ENCODE data around the gene RNF213.

RNF213 gene

GRCh38 chr17:80315517-80316182 is 55.0 kb downstream of the RNF213 start:
- Histone ChIP-seq H3K4me3 (ENCODE audit: low read depth in 1 of 2, low read length in 2 of 2) (no peak overlapping the region), H3K36me3 (ENCODE audit: control insufficient read depth in 1 of 2, insufficient read depth in 2 of 2, low read length in 2 of 2) (peaks cover 53 to 60% of the 10 kb centered on the region in 2 donors), H3K9me3 (ENCODE audit: control insufficient read depth in 1 of 2, low read length in 2 of 2) (no peaks in the 10 kb centered on the region), H3K27ac (ENCODE audit: low read length) (no peak overlapping the region), H3K4me1 (ENCODE audit: control insufficient read depth in 1 of 2, insufficient read depth in 2 of 2, low read length in 2 of 2) (no peaks in the 10 kb centered on the region), H3K27me3 (ENCODE audit: low read depth, low read length) (no peaks in the 10 kb centered on the region)

DNA sequence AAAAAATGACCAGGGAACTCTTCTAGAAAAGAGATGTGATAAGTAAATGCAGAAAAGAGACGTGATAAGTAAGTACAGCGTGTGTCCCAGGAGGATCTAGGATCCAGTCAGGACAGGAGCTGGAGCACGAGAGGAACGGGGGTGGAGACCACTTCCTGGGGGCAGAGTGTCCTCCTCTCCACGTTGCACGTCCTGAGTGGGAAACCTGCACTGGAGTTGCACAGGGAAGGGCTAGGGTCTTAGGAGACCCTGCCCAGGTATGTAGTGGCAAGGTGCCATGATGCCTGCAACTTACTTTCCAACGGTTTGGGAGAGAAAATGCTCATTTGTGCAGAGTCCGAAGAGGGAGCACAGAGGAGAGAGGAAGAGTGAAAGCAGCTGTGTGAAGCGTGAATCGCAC is 55.8 kb downstream of the RNF213 start:
- Histone ChIP-seq H3K9me3 (ENCODE audit: control insufficient read depth in 1 of 2, low read length in 2 of 2) (no peaks in the 10 kb centered on the region), H3K4me3 (ENCODE audit: low read depth in 1 of 2, low read length in 2 of 2) (no peak overlapping the region), H3K27ac (ENCODE audit: low read length) (no peak overlapping the region), H3K27me3 (ENCODE audit: low read depth, low read length) (no peaks in the 10 kb centered on the region), H3K36me3 (ENCODE audit: control insufficient read depth in 1 of 2, insufficient read depth in 2 of 2, low read length in 2 of 2) (peaks cover 46 to 65% of the 10 kb centered on the region in 2 donors), H3K4me1 (ENCODE audit: control insufficient read depth in 1 of 2, insufficient read depth in 2 of 2, low read length in 2 of 2) (no peaks in the 10 kb centered on the region)

DNA sequence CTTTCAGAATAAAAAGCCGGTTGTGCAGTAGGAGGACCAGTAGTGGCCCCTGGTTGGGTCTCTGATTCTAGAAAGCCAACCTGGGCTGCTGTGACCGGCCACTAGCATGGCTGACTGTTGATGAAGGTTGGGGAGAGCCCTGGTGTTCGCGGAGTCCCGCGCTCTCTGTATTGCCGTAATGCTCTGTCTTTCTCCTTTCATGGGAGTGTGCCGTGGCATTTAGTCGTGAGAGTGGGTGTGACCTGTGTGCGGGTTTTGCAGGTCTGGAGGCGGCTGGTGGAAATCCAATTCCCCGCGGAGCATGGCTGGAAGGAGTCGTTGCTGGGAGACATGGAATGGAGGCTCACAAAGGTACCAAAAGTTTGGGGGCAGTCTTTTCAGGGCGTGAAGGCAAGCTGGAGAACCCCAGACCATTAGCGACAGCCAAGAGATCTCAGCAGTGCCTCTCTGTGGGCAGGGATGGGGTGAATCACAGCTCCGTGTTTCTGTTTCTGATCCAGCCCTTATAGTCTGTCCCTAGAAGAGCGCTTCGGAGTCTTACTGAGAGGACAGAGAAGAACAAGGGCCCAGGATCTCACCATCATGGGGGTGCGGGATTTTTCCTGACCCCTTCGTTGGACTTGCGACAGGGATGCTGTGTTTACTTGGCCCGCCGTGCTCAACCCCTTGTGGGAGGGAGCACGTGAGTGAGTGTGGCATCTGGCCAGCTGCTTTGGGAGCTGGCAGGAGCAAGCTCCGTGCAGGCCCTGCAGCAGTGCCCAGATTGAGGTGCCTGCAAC is 56.5 kb downstream of the RNF213 start:
- Histone ChIP-seq H3K4me3 (ENCODE audit: low read depth in 1 of 2, low read length in 2 of 2) (no peak overlapping the region), H3K27ac (ENCODE audit: low read length) (no peak overlapping the region), H3K4me1 (ENCODE audit: control insufficient read depth in 1 of 2, insufficient read depth in 2 of 2, low read length in 2 of 2) (no peaks in the 10 kb centered on the region), H3K36me3 (ENCODE audit: control insufficient read depth in 1 of 2, insufficient read depth in 2 of 2, low read length in 2 of 2) (peaks cover 42 to 67% of the 10 kb centered on the region in 2 donors), H3K9me3 (ENCODE audit: control insufficient read depth in 1 of 2, low read length in 2 of 2) (no peaks in the 10 kb centered on the region), H3K27me3 (ENCODE audit: low read depth, low read length) (no peaks in the 10 kb centered on the region)

DNA sequence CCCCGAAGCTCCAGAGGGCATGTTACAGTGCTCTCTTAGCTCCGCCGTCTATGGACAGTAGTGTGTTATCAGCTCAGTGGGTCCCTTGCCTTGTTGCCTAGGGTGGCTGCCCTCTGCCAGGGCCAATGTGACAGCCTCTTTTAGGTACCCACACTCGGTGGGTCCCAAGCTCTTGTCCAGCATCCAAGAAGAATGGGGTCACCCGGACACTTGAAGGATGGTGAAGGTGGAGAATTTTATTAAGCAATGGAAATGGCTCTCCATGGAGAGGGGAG is 57.0 kb downstream of the RNF213 start:
- Histone ChIP-seq H3K36me3 (ENCODE audit: control insufficient read depth in 1 of 2, insufficient read depth in 2 of 2, low read length in 2 of 2) (peaks cover 42 to 65% of the 10 kb centered on the region in 2 donors), H3K4me3 (ENCODE audit: low read depth in 1 of 2, low read length in 2 of 2) (no peak overlapping the region), H3K4me1 (ENCODE audit: control insufficient read depth in 1 of 2, insufficient read depth in 2 of 2, low read length in 2 of 2) (no peaks in the 10 kb centered on the region), H3K9me3 (ENCODE audit: control insufficient read depth in 1 of 2, low read length in 2 of 2) (no peaks in the 10 kb centered on the region), H3K27ac (ENCODE audit: low read length) (no peak overlapping the region), H3K27me3 (ENCODE audit: low read depth, low read length) (no peaks in the 10 kb centered on the region)

- Histone ChIP-seq H3K36me3 (ENCODE audit: control insufficient read depth in 1 of 2, insufficient read depth in 2 of 2, low read length in 2 of 2) (peaks cover 39 to 64% of the 10 kb centered on the region in 2 donors), H3K4me1 (ENCODE audit: control insufficient read depth in 1 of 2, insufficient read depth in 2 of 2, low read length in 2 of 2) (no peaks in the 10 kb centered on the region), H3K4me3 (ENCODE audit: low read depth in 1 of 2, low read length in 2 of 2) (no peak overlapping the region), H3K27ac (ENCODE audit: low read length) (no peak overlapping the region), H3K9me3 (ENCODE audit: control insufficient read depth in 1 of 2, low read length in 2 of 2) (no peaks in the 10 kb centered on the region), H3K27me3 (ENCODE audit: low read depth, low read length) (no peaks in the 10 kb centered on the region)
These were observed 57.5 kb downstream of the RNF213 start for GRCh38 chr17:80318166-80318565.

GRCh38 chr17:80319262-80319998 is 58.8 kb downstream of the RNF213 start:
- H3K9me3 ChIP-seq (ENCODE audit: control insufficient read depth in 1 of 2, low read length in 2 of 2) = no peaks in the 10 kb centered on the region
- peaks cover 38 to 61% of the 10 kb centered on the region in 2 donors for H3K36me3 ChIP-seq (ENCODE audit: control insufficient read depth in 1 of 2, insufficient read depth in 2 of 2, low read length in 2 of 2)
- no peak overlapping the region for H3K27ac ChIP-seq (ENCODE audit: low read length)
- H3K4me1 ChIP-seq (ENCODE audit: control insufficient read depth in 1 of 2, insufficient read depth in 2 of 2, low read length in 2 of 2) = no peaks in the 10 kb centered on the region
- no peak overlapping the region for H3K4me3 ChIP-seq (ENCODE audit: low read depth in 1 of 2, low read length in 2 of 2)
- H3K27me3 ChIP-seq (ENCODE audit: low read depth, low read length) = no peaks in the 10 kb centered on the region

- Histone ChIP-seq H3K9me3 (ENCODE audit: control insufficient read depth in 1 of 2, low read length in 2 of 2) (no peaks in the 10 kb centered on the region), H3K4me1 (ENCODE audit: control insufficient read depth in 1 of 2, insufficient read depth in 2 of 2, low read length in 2 of 2) (no peaks in the 10 kb centered on the region), H3K27me3 (ENCODE audit: low read depth, low read length) (no peaks in the 10 kb centered on the region), H3K27ac (ENCODE audit: low read length) (no peak overlapping the region), H3K36me3 (ENCODE audit: control insufficient read depth in 1 of 2, insufficient read depth in 2 of 2, low read length in 2 of 2) (peaks cover 44 to 65% of the 10 kb centered on the region in 2 donors), H3K4me3 (ENCODE audit: low read depth in 1 of 2, low read length in 2 of 2) (no peak overlapping the region)
These were observed 59.3 kb downstream of the RNF213 start for GRCh38 chr17:80319999-80320344.

GRCh38 chr17:80320496-80320895 is 59.8 kb downstream of the RNF213 start:
- H3K36me3 ChIP-seq (ENCODE audit: control insufficient read depth in 1 of 2, insufficient read depth in 2 of 2, low read length in 2 of 2) = peaks cover 48 to 70% of the 10 kb centered on the region in 2 donors
- H3K27me3 ChIP-seq (ENCODE audit: low read depth, low read length) = no peaks in the 10 kb centered on the region
- no peak overlapping the region for H3K4me3 ChIP-seq (ENCODE audit: low read depth in 1 of 2, low read length in 2 of 2)
- H3K27ac ChIP-seq (ENCODE audit: low read length) = no peak overlapping the region
- no peaks in the 10 kb centered on the region for H3K4me1 ChIP-seq (ENCODE audit: control insufficient read depth in 1 of 2, insufficient read depth in 2 of 2, low read length in 2 of 2)
- H3K9me3 ChIP-seq (ENCODE audit: control insufficient read depth in 1 of 2, low read length in 2 of 2) = no peaks in the 10 kb centered on the region

GRCh38 chr17:80322864-80323263 is 62.2 kb downstream of the RNF213 start:
- Histone ChIP-seq H3K27ac (ENCODE audit: low read length) (no peak overlapping the region), H3K36me3 (ENCODE audit: control insufficient read depth in 1 of 2, insufficient read depth in 2 of 2, low read length in 2 of 2) (peaks cover 50 to 75% of the 10 kb centered on the region in 2 donors), H3K9me3 (ENCODE audit: control insufficient read depth in 1 of 2, low read length in 2 of 2) (no peaks in the 10 kb centered on the region), H3K27me3 (ENCODE audit: low read depth, low read length) (no peaks in the 10 kb centered on the region), H3K4me3 (ENCODE audit: low read depth in 1 of 2, low read length in 2 of 2) (no peak overlapping the region), H3K4me1 (ENCODE audit: control insufficient read depth in 1 of 2, insufficient read depth in 2 of 2, low read length in 2 of 2) (no peaks in the 10 kb centered on the region)

- Histone ChIP-seq H3K9me3 (ENCODE audit: control insufficient read depth in 1 of 2, low read length in 2 of 2) (no peaks in the 10 kb centered on the region), H3K36me3 (ENCODE audit: control insufficient read depth in 1 of 2, insufficient read depth in 2 of 2, low read length in 2 of 2) (peaks cover 54 to 76% of the 10 kb centered on the region in 2 donors), H3K4me1 (ENCODE audit: control insufficient read depth in 1 of 2, insufficient read depth in 2 of 2, low read length in 2 of 2) (no peaks in the 10 kb centered on the region), H3K27ac (ENCODE audit: low read length) (no peak overlapping the region), H3K27me3 (ENCODE audit: low read depth, low read length) (no peaks in the 10 kb centered on the region), H3K4me3 (ENCODE audit: low read depth in 1 of 2, low read length in 2 of 2) (no peak overlapping the region)
These were observed 63.3 kb downstream of the RNF213 start for GRCh38 chr17:80323982-80324381.

- Histone ChIP-seq H3K27me3 (ENCODE audit: low read depth, low read length) (no peaks in the 10 kb centered on the region), H3K27ac (ENCODE audit: low read length) (no peak overlapping the region), H3K36me3 (ENCODE audit: control insufficient read depth in 1 of 2, insufficient read depth in 2 of 2, low read length in 2 of 2) (peaks cover 60 to 77% of the 10 kb centered on the region in 2 donors), H3K4me1 (ENCODE audit: control insufficient read depth in 1 of 2, insufficient read depth in 2 of 2, low read length in 2 of 2) (no peaks in the 10 kb centered on the region), H3K4me3 (ENCODE audit: low read depth in 1 of 2, low read length in 2 of 2) (no peak overlapping the region), H3K9me3 (ENCODE audit: control insufficient read depth in 1 of 2, low read length in 2 of 2) (no peaks in the 10 kb centered on the region)
These were observed 66.9 kb downstream of the RNF213 start for GRCh38 chr17:80327518-80327917.

Measured in muscle layer of duodenum (tissue), 2 donors.